ENCODE measurements around the gene OTOR.

DNA sequence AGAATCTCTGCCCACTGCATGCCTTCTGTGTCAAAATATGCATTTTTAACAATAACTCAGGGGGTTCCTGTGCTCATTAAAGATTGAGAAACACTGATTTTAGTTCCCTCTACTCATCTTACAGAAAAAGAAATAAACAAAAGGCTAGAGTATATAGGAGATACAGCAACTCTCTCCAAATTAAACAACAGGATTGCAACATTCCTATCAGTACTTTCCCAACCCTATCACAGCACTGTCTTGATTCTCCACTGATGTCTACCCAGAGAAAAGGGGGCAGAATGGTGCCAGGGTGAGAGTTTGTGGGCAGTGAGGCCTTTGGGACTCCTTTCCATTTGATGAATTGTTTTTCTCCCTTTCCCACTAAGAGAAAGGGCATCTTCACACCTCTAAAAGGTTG is 4.7 kb downstream of the OTOR start:
- TF ChIP-seq FOXM1 (IDR thresholded peaks at IDR 0.05; ENCODE audit: borderline replicate concordance) (no peak), BHLHE40 (IDR thresholded peaks at IDR 0.05; ENCODE audit: borderline replicate concordance) (no peak), NFRKB (IDR thresholded peaks at IDR 0.05) (no peak), SUZ12 (IDR thresholded peaks at IDR 0.05) (no peak), ZNF384 (IDR thresholded peaks at IDR 0.05) (no peak), SP1 (IDR thresholded peaks at IDR 0.05) (no peak), ELF4 (IDR thresholded peaks at IDR 0.05) (no peak), LEF1 (IDR thresholded peaks at IDR 0.05; ENCODE audit: borderline replicate concordance) (no peak), FOXK2 (IDR thresholded peaks at IDR 0.05) (no peak), ARNT (IDR thresholded peaks at IDR 0.05) (no peak), FOXA1 (IDR thresholded peaks at IDR 0.05) (no peak)
- TF ChIP-seq, protein P1, sequence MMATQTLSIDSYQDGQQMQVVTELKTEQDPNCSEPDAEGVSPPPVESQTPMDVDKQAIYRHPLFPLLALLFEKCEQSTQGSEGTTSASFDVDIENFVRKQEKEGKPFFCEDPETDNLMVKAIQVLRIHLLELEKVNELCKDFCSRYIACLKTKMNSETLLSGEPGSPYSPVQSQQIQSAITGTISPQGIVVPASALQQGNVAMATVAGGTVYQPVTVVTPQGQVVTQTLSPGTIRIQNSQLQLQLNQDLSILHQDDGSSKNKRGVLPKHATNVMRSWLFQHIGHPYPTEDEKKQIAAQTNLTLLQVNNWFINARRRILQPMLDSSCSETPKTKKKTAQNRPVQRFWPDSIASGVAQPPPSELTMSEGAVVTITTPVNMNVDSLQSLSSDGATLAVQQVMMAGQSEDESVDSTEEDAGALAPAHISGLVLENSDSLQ (IDR thresholded peaks at IDR 0.05), result no peak

Data from HEK293T (cell line).